ENCODE results near the gene TIMMDC1. TPM values are rescaled to one million over a fixed set of nuclear protein-coding genes. Genes with fewer than 3 reads are reported as not detected.
A peak's percentile ranks its signal among the peaks of the same experiment; 100 is the strongest.

TIMMDC1 gene
- total RNA-seq = 302 TPM
- long read RNA-seq, transcript TIMMDC1-208 (7 exons, 2,394 nt) = major isoform, 136 of 153 reads
- long read RNA-seq, partial matches to known transcripts = 3 of 153 reads
- long read RNA-seq, other reads (novel, unspliced or antisense) = 13 of 153 reads

- H3K9me3 ChIP-seq (replicated peaks) = no peaks in the 10 kb centered on the region
- intact Hi-C loops (cut with micrococcal nuclease) = no loop called here
- H3K27ac ChIP-seq (replicated peaks) = peak within 1 kb of the TSS; percentile 98
- no peaks in the 10 kb centered on the region for H3K27me3 ChIP-seq (ENCODE audit: low read depth)
- peaks cover 51% of the 10 kb centered on the region for H3K4me1 ChIP-seq
- peak within 1 kb of the TSS; percentile 93 for H3K4me3 ChIP-seq
- peak; percentile 97 for DNase-seq
- H3K36me3 ChIP-seq = peaks cover 12% of the 10 kb centered on the region
- no peak for TF ChIP-seq CTCF (IDR thresholded peaks at IDR 0.05; ENCODE audit: borderline replicate concordance)
These were observed at the start of gene TIMMDC1 for GRCh38 chr3:119498186-119499011. TIMMDC1 (plus strand) TSS chr3:119498547; CDS start chr3:119498734, 187 bp downstream.

GRCh38 chr3:119453822-119454221 is 44.5 kb upstream of the TIMMDC1 start:
- Histone ChIP-seq H3K4me3 (no peak overlapping the region), H3K4me1 (peaks cover 33% of the 10 kb centered on the region), H3K36me3 (peaks cover 98% of the 10 kb centered on the region), H3K27me3 (ENCODE audit: low read depth) (no peaks in the 10 kb centered on the region), H3K27ac (replicated peaks) (no peak overlapping the region), H3K9me3 (replicated peaks) (no peaks in the 10 kb centered on the region)
- TF ChIP-seq CTCF (IDR thresholded peaks at IDR 0.05; ENCODE audit: borderline replicate concordance) = no peak
- intact Hi-C loops (cut with micrococcal nuclease) = no loop called here
- DNase-seq = no peak

GRCh38 chr3:119456469-119456868 is 41.9 kb upstream of the TIMMDC1 start:
- Histone ChIP-seq H3K4me3 (no peak overlapping the region), H3K36me3 (peaks cover 96% of the 10 kb centered on the region), H3K9me3 (replicated peaks) (no peaks in the 10 kb centered on the region), H3K4me1 (peaks cover 53% of the 10 kb centered on the region), H3K27ac (replicated peaks) (no peak overlapping the region), H3K27me3 (ENCODE audit: low read depth) (no peaks in the 10 kb centered on the region)
- no peak for TF ChIP-seq CTCF (IDR thresholded peaks at IDR 0.05; ENCODE audit: borderline replicate concordance)
- DNase-seq = no peak
- intact Hi-C loops (cut with micrococcal nuclease) = no loop called here

GRCh38 chr3:119457246-119457645 is 41.1 kb upstream of the TIMMDC1 start:
- Histone ChIP-seq H3K27me3 (ENCODE audit: low read depth) (no peaks in the 10 kb centered on the region), H3K4me3 (no peak overlapping the region), H3K27ac (replicated peaks) (no peak overlapping the region), H3K4me1 (peaks cover 61% of the 10 kb centered on the region), H3K9me3 (replicated peaks) (no peaks in the 10 kb centered on the region), H3K36me3 (peaks cover 93% of the 10 kb centered on the region)
- intact Hi-C loops (cut with micrococcal nuclease) = no loop called here
- no peak for TF ChIP-seq CTCF (IDR thresholded peaks at IDR 0.05; ENCODE audit: borderline replicate concordance)
- DNase-seq = no peak

- H3K4me1 ChIP-seq = peaks cover 56% of the 10 kb centered on the region
- H3K27ac ChIP-seq (replicated peaks) = peak within 1 kb of the TSS; percentile 87
- H3K27me3 ChIP-seq (ENCODE audit: low read depth) = no peaks in the 10 kb centered on the region
- intact Hi-C loops (cut with micrococcal nuclease) = no loop called here
- peak; percentile 100 for DNase-seq
- H3K4me3 ChIP-seq = peak within 1 kb of the TSS; percentile 83
- peak; percentile 49 for TF ChIP-seq CTCF (IDR thresholded peaks at IDR 0.05; ENCODE audit: borderline replicate concordance)
- no peaks in the 10 kb centered on the region for H3K9me3 ChIP-seq (replicated peaks)
- peaks cover 33% of the 10 kb centered on the region for H3K36me3 ChIP-seq
These were observed 34.9 kb upstream of the TIMMDC1 start, which contains the start of gene TMEM39A for GRCh38 chr3:119463171-119464169. TMEM39A (minus strand) TSS chr3:119463615; CDS start chr3:119462074, 1,541 bp downstream.

Measured in left ventricle myocardium inferior (tissue), 1 donor.